ENCODE results near the gene RIC8A.

The RIC8A gene

GRCh38 chr11:256952-257737 lies 49.6 kb downstream of the RIC8A start:
- Histone ChIP-seq H3K4me1 (ENCODE audit: control insufficient read depth in 1 of 2, insufficient read depth in 2 of 2, low read length in 2 of 2) (no peaks in the 10 kb centered on the region), H3K36me3 (ENCODE audit: control insufficient read depth in 1 of 2, insufficient read depth in 2 of 2, low read length in 2 of 2) (peaks cover 13 to 18% of the 10 kb centered on the region in 2 donors), H3K9me3 (ENCODE audit: control insufficient read depth in 1 of 2, low read length in 2 of 2) (no peaks in the 10 kb centered on the region), H3K27ac (ENCODE audit: low read depth, low read length) (no peak overlapping the region), H3K9ac (ENCODE audit: low read depth in 1 of 2, low read length in 2 of 2) (no peak overlapping the region), H3K4me3 (ENCODE audit: low read depth in 1 of 2, low read length in 2 of 2) (no peak overlapping the region), H3K27me3 (ENCODE audit: control insufficient read depth in 1 of 2, insufficient read depth in 2 of 2, low read length in 2 of 2) (no peaks in the 10 kb centered on the region)

GRCh38 chr11:257766-258493 lies 50.4 kb downstream of the RIC8A start:
- H3K27me3 ChIP-seq (ENCODE audit: control insufficient read depth in 1 of 2, insufficient read depth in 2 of 2, low read length in 2 of 2) = no peaks in the 10 kb centered on the region
- no peak overlapping the region for H3K9ac ChIP-seq (ENCODE audit: low read depth in 1 of 2, low read length in 2 of 2)
- no peaks in the 10 kb centered on the region for H3K9me3 ChIP-seq (ENCODE audit: control insufficient read depth in 1 of 2, low read length in 2 of 2)
- H3K4me3 ChIP-seq (ENCODE audit: low read depth in 1 of 2, low read length in 2 of 2) = no peak overlapping the region
- no peak overlapping the region for H3K27ac ChIP-seq (ENCODE audit: low read depth, low read length)
- no peaks in the 10 kb centered on the region for H3K4me1 ChIP-seq (ENCODE audit: control insufficient read depth in 1 of 2, insufficient read depth in 2 of 2, low read length in 2 of 2)
- peaks cover 7 to 10% of the 10 kb centered on the region in 2 donors for H3K36me3 ChIP-seq (ENCODE audit: control insufficient read depth in 1 of 2, insufficient read depth in 2 of 2, low read length in 2 of 2)

GRCh38 chr11:259413-259812 lies 51.9 kb downstream of the RIC8A start:
- H3K4me1 ChIP-seq (ENCODE audit: control insufficient read depth in 1 of 2, insufficient read depth in 2 of 2, low read length in 2 of 2) = no peaks in the 10 kb centered on the region
- H3K9ac ChIP-seq (ENCODE audit: low read depth in 1 of 2, low read length in 2 of 2) = no peak overlapping the region
- no peaks in the 10 kb centered on the region for H3K36me3 ChIP-seq (ENCODE audit: control insufficient read depth in 1 of 2, insufficient read depth in 2 of 2, low read length in 2 of 2)
- no peaks in the 10 kb centered on the region for H3K27me3 ChIP-seq (ENCODE audit: control insufficient read depth in 1 of 2, insufficient read depth in 2 of 2, low read length in 2 of 2)
- H3K27ac ChIP-seq (ENCODE audit: low read depth, low read length) = no peak overlapping the region
- no peaks in the 10 kb centered on the region for H3K9me3 ChIP-seq (ENCODE audit: control insufficient read depth in 1 of 2, low read length in 2 of 2)
- no peak overlapping the region for H3K4me3 ChIP-seq (ENCODE audit: low read depth in 1 of 2, low read length in 2 of 2)

- Histone ChIP-seq H3K27ac (ENCODE audit: low read depth, low read length) (no peak overlapping the region), H3K36me3 (ENCODE audit: control insufficient read depth in 1 of 2, insufficient read depth in 2 of 2, low read length in 2 of 2) (no peaks in the 10 kb centered on the region), H3K4me1 (ENCODE audit: control insufficient read depth in 1 of 2, insufficient read depth in 2 of 2, low read length in 2 of 2) (no peaks in the 10 kb centered on the region), H3K9ac (ENCODE audit: low read depth in 1 of 2, low read length in 2 of 2) (no peak overlapping the region), H3K27me3 (ENCODE audit: control insufficient read depth in 1 of 2, insufficient read depth in 2 of 2, low read length in 2 of 2) (no peaks in the 10 kb centered on the region), H3K4me3 (ENCODE audit: low read depth in 1 of 2, low read length in 2 of 2) (no peak overlapping the region), H3K9me3 (ENCODE audit: control insufficient read depth in 1 of 2, low read length in 2 of 2) (no peaks in the 10 kb centered on the region)
Observed at GRCh38 chr11:261624-262023, 54.1 kb downstream of the RIC8A start.
